Limb (tissue), 2 donors: Measurements from ENCODE around the gene C2orf74.
A peak's percentile ranks its signal among the peaks of the same experiment; 100 is the strongest.
"Not testable (repeated sequence)": the region's sequence is repeated elsewhere in the genome, so short reads cannot be mapped to it uniquely, and the experiment has no call there.

Experiments
- DNase-seq, 2 donors: peaks; one replicate each; pipeline ENCODE4 v3.0.0-alpha.2; 2016; ENCODE audit errors: extremely low spot score in 2 of 2

C2orf74 gene

DNA sequence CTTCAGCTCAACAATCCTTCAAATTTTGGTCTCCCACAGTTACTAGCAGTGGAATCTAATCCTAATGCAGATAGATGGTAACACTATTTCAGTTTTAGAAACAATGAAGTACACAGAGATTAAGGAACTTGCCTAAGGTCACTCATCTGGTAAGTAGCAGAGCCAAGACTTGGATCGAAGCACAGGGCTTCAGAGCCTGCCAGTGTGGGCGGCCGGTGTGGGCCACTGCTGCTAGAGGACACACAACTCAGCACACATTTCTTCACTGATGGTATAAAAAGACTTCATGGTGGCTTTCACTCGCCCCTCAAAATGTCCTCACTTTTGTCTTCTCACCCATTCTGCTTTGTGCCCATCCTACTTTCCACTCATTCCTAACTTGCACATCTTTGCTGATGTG lies 11.1 kb downstream of the C2orf74 start:
- no peak for DNase-seq

DNA sequence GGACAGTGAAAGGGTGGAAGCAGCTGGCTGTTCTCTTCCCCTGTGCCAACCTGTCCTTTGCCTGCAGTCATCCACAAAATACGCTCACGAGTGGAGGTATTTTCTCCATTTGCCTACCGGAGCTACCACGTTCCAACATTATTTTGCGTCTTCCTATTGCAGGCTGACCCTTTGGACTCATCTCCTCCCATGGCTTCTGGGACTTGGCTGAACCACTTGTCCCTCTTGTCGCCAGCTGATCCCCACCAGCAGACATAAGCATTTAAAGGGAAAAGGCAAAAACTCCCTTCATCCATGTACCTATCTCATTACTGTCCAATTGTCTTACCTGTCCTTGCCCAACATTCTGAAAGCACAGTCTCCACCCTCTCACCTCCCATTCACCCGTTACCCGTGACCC lies 13.0 kb downstream of the C2orf74 start:
- DNase-seq, result no peak

DNA sequence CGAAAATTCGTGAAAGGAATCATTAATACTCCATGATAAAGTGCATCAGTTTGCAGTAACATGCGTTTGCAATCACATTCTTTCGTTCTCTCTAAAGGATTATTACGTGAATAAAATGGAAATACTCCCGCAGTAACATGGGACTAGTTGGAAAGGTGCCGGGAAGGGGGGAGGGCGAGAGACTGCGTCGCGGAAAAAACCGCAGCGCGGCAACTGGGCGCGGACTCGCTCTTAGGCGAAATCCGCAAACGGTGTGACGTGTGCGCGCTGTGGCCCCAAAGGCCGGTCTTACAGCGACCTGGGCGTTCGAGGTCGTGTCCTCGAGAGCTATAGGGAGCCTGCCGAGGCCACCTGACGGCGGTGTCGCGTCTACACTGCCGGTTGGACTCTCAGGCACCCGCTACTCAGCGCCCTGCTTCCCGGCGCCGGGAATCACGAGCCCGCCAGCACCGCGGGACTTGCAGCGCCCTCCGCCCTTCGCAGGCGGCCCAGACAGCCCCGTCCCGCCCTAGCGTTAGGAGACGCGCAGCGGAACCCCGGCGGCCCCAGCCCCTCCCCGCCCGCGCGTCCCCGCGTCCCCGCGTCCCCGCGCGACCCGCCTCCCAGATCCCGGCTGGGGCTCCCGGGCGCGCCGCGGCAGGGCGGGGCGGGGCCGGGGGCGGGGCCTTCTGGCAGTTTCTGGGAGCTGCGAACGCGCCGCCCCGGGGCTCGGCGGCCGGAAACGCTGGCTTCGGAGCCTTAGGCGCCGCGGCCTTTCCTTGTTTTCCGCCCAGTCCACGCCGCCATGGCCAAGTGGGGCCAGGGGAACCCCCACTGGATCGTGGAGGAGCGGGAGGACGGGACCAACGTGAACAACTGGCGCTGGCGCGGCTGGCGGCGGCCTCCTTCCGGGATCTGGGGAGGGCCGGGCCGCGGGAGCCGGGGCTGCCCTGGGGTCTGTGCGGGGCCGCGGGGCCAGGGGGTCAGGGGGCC lies 15.1 kb downstream of the C2orf74 start:
- peak; percentile 91 to 98 for DNase-seq

DNA sequence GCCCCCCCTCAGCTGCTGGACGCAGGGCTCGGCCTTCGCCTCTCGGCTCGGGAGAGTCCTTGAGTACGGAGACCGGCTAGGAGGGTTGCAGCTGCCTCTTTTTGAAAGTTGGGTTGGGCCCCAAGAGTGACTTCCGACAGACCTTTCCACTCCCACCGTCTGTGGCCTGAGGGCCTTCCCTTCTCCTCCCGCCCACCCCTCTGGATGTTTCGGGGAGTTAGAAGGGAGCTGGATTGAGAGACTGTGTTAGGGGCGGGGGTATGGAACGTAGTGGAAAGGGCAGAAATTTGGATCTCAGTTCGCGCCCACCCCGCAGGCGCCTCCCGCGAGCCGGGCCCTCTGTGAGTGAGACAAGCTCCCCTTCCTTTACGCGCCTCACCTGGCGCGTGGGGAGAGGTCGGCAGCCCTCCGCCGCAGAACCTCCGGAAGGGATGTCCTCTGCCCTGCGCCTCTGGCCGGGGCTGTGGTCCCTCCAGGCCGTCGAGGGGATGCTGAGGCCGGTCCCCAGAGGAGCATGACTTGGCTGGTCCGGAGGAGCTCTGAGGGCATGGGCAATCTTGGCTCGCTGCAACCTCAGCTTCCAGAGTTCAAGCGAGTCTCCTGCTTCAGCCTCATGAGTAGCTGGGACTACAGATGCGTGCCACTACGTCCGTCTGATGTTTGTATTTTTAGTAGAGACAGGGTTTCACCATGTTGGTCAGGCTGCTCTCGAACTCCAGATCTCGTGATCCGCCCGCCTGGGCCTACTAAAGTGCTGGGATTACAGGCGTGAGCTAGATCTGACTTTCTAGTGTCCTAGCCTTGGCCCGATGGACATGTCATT lies 15.9 kb downstream of the C2orf74 start:
- DNase-seq, result peak in 1 of 2 donors; percentile 45

DNA sequence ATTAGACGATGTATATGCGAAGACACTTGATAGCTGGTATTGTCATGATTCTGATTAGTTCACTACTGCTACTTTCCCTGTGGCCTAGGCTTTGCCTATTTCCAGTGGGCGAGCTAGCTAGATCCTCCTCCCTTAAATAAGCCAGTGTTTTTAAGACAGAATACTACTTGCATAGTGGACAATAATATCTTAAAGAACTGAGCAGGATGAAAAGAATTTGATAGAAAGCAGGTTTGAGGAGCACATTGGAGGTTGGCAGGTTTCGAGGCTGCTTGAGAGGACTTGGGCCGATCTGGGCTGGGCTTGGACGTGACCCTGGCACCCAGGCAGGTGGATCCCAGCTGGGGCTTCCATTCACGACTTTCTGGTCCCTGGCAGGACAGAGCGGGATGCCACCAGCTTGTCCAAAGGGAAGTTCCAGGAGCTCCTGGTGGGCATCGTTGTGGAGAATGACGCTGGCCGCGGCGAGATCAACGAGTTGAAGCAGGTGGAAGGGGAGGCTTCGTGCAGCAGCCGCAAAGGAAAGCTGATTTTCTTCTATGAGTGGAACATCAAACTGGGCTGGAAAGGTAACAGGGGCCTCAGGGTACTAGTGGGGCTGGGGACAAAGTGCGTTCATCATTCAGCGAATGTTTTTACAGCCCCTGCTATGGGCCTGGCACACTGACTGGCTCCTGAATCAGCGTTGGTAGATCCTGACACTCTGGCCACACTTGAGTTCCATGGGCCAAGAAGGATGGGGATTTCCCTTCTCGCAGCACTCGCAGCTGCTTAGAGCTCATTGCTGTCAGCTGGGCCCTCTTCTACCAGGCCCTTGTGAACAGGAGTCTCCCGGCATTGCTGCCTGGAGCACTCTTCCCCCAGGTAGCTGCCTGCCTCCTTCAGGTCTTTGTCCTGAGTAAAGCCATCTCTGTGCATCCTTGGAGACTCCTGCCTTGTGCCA lies 16.9 kb downstream of the C2orf74 start:
- no peak for DNase-seq

DNA sequence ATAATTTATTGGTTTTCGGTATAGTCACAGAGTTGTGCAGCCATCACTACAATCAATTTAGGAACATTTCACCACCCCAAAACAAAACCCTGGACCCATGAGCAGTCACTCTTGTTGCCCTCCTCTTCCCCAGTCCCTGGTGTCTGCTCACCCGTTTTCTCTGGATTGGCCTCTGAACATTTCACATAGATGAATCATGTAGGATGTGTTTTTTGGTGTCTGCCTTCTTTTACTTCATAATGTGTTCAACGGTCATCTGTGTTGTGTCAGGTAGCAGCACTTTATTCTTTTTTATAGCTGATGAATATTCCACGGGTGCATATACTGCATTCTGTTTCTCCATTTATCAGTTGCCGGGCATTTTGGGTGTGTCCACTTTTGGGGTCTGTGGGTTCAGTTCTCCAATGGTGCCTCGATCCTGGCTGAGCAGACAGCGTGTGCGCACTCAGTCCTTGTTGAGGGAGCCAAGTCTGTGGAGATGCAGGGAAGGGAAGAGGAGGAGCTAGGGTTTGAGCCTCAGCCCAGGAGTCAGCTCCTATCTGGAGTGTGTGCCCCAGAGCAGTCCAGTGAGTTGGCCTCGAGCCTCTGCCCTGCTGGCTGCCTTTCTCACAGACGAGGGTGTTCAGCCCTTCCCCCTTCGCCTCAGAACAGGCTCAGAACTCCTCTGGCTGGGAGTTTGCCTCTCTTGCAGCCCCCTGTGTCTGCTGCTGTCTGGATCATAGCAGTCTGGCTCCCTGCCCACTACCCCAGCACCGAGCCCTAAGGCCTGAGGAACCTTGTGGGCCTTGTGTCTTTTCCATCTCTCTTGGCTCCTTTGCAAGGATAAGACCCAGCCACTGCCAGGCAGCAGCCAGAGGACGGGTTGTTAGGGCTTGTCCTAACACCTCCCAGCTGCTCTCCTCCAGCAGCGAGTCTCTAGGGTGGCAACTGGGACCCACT lies 18.0 kb downstream of the C2orf74 start:
- DNase-seq, result peak; percentile 31 to 39

DNA sequence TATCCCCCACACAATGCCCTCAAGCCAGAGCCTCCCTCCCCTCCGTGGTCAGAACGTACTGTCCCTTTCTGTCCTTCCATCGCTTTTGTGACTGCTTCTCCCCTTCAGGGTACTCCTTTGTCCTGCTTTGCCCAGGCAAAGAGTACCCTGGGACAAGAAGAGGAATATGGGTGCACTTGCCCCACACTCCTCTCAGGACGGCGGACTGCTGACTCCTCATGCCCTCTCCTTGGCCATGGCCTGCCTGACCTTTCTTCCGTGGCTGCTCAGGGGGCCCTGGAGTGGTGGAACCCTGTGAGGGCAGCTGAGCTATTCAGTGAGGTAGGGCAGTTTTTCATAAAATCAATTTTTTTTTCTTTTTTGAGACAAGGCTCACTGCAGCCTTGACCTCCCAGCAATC lies 18.7 kb downstream of the C2orf74 start:
- no peak for DNase-seq

DNA sequence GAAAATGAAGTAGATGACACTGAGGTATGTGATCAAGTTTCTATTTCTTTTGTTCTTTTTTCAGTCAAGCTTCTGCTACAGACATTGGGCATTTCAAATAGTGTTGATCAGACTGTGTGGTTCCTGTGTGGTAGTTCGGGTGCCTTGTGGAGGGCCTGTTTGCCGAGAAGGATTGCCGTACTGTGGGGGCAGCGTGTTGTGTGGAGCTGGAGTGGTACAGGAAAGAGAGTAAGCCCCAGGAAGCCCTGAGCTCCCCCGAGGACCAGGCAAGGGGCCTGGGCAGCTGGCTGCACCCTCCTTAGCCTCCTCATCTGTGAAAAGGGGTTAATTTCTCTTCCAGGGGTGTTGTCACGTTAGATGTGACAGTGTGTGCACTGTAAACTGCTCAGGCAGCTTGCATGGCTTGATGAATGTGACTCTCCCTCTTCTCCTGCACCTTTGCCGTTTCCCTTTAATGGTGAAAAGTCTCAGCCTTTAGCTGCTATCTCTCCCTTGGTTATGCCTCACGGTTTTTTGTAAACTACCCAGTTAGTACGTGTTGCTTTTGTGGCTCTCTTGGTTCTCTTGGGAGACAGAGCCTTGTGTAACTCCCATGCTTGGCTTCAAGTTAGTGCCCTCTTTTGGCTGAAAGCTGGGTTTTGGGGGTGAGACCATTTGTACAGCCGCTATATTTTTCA lies 19.5 kb downstream of the C2orf74 start:
- DNase-seq, result no peak

DNA sequence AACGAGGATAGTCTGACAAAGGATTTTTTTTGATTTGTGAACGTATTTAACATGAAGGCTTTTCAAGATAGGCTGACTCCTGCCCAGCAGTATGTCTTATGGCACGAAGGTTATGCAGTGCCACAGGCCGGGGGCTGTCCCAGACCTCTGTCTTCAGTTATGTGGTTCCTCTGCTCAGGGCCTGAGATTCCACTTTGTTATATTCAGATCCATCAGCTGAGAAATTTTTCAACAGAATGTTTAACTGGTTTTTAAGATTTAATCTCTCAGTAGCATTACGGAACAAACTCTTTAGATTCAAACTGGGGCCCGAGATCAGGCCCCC lies 20.0 kb downstream of the C2orf74 start:
- no peak for DNase-seq

DNA sequence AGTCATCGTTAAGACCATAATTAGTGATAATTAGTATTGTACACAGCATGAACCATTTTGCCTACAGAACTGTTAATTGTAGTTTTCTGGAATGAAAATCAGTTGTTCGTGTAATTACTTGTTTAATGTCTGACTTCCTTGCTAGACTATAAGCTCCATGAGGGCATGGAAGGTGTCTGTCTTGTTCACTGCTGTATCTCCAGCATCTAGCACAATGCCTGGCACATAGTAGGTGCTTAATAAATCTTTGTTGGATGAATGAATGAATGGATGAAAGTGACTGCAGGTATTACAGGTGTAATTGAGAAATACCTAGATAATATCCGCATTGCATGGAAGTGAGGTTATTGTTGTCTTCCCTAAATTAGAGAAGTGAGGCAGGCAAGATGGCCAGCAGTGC lies 21.8 kb downstream of the C2orf74 start:
- DNase-seq, result no peak

DNA sequence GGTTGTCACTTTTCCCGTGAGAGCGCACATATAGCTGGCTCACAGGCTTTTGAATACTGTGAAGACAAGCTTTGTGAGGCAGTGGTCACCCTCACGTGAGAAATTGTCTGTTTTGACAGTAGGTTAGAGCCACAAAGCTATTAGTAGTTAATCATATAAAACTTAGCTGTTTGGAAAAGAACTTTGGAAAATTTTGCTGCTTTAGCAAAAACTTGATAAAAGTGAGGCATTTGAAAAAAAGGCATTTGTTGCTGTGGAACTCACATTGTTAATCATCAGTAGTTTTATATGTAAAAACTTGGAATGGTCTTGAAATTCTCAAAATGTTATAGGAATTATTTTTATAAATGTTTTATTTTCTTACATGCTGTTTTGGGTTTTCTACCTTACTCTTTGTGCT lies 22.3 kb downstream of the C2orf74 start:
- DNase-seq, result no peak

DNA sequence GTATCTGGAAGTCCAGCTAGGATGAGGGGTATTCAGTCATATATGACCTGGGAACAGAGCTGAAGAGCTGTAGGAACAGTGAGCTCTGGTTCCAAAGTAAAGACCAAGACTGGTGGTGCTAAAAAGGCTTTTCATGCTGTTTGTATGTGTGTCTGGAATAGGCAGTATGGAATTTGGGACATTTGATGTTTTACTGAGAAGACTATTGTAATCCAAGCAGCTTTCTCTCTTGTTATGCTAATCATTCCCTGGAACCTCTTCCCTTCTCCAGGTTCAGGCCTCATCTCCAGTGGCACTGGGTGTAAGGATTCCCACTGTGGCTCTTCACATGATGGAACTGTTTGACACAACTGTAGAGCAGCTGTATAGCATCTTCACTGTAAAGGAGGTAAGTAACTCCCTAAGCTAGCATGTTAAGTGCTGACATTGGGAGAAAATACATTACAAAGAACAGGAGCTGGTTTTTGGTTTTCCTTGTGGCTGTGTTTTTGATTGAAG lies 23.3 kb downstream of the C2orf74 start:
- no peak for DNase-seq

DNA sequence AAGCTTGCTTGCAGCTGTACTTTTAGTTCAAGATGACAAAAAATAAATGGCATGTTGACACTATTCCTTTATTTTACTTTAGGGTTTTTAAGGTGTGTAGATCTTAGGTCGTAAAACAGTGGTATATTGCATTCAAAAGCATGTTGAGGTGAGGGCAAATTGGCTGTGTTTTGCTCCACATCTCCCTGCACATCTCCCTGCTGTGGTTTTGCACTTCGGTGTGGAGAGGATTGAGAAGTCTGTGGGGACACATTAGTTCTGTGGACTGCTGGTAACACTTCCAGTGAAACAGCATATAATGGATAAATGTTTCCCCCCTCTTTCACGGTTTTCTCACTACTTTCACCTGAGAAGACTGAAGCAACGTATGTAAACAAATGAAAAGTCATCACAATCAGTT lies 25.1 kb downstream of the C2orf74 start:
- no peak for DNase-seq

DNA sequence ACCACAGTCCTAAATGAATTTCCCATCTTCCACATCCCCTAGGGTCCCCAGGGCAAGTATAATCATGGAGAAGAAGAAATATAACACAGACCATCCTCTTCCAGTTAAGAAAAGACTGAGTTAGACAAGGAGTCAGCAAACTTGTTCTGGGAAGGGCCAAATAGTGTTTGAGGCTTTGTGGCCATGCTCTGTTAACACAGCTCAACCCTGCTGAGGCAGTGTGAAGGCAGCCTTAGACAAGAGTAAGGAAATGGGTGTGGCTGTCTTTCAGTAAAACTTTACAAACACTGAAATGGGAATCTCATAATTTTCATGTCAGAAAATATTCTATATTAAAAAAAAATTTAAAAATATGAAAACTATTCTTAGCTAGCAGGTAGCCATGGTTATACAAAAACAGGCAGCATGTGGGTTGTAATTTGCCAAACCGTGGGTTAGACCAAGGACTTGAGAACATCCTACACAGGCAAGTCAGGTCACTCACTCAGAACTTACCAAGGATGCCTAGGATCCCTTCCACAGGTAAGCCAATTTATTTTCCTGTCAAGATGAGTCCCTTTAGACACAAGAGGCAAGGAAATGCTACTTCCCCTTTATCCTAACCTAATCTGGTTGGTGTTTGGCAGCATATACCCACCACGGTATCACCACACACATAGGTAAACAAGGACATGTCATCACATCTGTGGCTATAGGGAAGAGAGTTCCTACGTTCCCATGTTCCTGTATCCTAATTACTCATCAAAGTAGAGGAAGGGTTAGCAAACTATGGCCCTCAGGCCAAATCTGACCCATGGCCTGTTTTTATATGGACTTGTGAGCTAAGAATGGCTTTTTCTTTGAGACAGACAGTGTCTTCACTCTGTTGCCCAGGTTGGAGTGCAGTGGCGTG lies 31.9 kb downstream of the C2orf74 start:
- no peak for DNase-seq

DNA sequence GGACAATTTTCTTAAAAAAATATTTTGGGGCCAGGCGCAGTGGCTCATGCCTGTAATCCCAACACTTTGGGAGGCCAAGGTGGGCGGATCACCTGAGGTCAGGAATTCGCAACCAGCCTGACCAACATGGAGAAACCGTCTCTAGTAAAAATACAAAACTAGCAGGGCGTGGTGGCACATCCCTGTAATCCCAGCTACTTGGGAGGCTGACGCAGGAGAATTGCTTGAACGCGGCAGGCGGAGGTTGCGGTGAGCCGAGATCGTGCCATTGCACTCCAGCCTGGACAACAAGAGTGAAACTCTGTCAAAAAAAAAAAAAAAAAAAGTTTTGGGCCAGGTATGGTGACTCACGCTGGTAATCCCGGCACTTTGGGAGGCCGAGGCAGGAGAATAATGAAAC lies 32.7 kb downstream of the C2orf74 start:
- not testable (repeated sequence) for DNase-seq

DNA sequence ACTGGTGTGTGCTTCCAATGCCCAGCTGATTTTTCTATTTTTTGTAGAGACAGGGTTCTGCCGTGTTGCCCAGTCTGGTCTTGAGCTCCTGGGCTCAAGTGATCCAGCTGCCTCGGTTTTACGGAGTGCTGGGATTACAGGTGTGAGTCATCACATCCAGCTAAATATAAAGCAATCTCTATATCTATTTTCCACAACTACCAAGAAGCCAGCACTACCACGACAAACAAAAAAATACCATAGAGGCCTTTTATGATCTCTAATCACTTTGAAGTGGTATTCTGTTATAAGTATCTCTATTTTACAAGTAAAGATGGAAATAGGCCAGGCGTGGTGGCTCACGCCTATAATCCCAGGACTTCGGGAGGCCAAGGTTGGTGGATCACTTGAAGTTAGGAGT lies 34.7 kb downstream of the C2orf74 start:
- no peak for DNase-seq

DNA sequence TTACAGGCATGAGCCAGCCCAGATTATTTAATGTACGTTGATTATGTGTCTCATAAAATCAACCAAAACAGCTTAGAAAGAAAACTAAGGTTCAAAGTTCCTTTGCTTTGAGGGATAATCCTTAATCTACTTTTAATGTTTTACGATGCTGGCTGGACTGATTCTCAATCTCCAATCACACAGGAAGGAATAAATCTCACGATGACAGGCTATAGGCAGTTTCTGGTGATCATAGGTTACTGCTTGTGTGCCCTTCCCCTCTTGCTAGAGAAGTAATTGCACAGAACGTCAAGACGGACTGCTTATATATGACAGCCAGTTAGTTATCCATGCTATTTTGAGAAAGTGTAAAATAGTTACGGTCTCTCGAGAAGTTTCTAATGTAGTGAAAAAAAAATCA lies 43.1 kb downstream of the C2orf74 start:
- DNase-seq, result no peak

DNA sequence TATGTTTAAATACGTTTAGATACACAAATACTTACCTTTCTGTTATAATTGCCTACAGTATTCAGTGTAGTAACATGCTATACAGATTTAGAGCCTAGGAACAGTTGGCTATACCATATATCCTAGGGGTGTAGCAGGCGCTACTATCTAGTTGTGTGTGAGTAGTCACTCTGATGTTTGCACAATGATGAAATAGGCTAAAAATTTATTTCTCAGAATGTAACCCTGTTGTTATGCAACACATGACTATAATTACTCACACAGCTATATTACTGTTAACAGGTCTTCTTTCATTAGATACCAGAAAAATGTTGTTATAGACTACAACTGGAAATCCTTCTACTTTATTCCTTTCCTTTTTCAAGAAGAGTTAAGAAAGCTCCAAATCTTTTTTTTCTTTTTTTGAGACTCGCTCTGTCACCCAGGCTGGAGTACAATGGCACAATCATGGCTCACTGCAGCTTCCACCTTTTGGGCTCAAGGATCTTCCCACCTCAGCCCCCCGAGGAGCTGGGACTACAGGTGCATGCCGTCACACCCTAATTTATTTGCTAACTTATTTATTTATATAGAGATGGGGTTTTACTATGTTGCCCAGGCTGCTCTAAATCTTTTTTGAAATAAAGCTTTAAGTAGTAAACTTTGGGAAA lies 48.5 kb downstream of the C2orf74 start:
- DNase-seq, result no peak
